HL-60/S4 (cell line): Measurements from ENCODE around the gene CCR7.
"Not testable (repeated sequence)": the region's sequence is repeated elsewhere in the genome, so short reads cannot be mapped to it uniquely, and the experiment has no call there.

Experiments used
- in situ Hi-C: fragments of 300-500 bp; cut with MboI; formaldehyde crosslinking; loops from 2 replicates; pipeline ENCODE4 v1.14.3; 2022; ENCODE audit warnings: low sequenced_read_pairs

The CCR7 gene

GRCh38 chr17:40597556-40598300 lies 32.5 kb upstream of the CCR7 start:
- in situ Hi-C loops: no loop called here

GRCh38 chr17:40597156-40597555 lies 31.9 kb upstream of the CCR7 start:
- in situ Hi-C loops: no loop called here

- in situ Hi-C loops: no loop called here
Observed at GRCh38 chr17:40596261-40596919, 31.1 kb upstream of the CCR7 start.

GRCh38 chr17:40590742-40591141 lies 25.5 kb upstream of the CCR7 start:
- in situ Hi-C loops: no loop called here

- in situ Hi-C loops: no loop called here
Observed at GRCh38 chr17:40588552-40588951, 23.3 kb upstream of the CCR7 start.

GRCh38 chr17:40586264-40586663 lies 21.0 kb upstream of the CCR7 start:
- in situ Hi-C loops: not testable (repeated sequence)

GRCh38 chr17:40584950-40585349 lies 19.7 kb upstream of the CCR7 start:
- in situ Hi-C loops: not testable (repeated sequence)

- in situ Hi-C loops: no loop called here
Observed at GRCh38 chr17:40582328-40582901, 17.1 kb upstream of the CCR7 start.

- in situ Hi-C loops: no loop called here
Observed at GRCh38 chr17:40580140-40580539, 14.9 kb upstream of the CCR7 start.

- in situ Hi-C loops: no loop called here
Observed at GRCh38 chr17:40579471-40579870, 14.2 kb upstream of the CCR7 start.

- in situ Hi-C loops: no loop called here
Observed at GRCh38 chr17:40577611-40578065, 12.4 kb upstream of the CCR7 start.

- in situ Hi-C loops: no loop called here
Observed at GRCh38 chr17:40576113-40576740, 11.0 kb upstream of the CCR7 start.

- in situ Hi-C loops: no loop called here
Observed at GRCh38 chr17:40574292-40574691, 9.0 kb upstream of the CCR7 start.

GRCh38 chr17:40572245-40572993 lies 7.1 kb upstream of the CCR7 start:
- in situ Hi-C loops: not testable (repeated sequence)

- in situ Hi-C loops: no loop called here
Observed at GRCh38 chr17:40568074-40568836, 3.0 kb upstream of the CCR7 start.

GRCh38 chr17:40567377-40567776 lies 2.1 kb upstream of the CCR7 start:
- in situ Hi-C loops: no loop called here

GRCh38 chr17:40565769-40566409 lies 617 bp upstream of the CCR7 start:
- in situ Hi-C loops: no loop called here

GRCh38 chr17:40564195-40564882 lies 933 bp downstream of the CCR7 start:
- in situ Hi-C loops: no loop called here
